Heart left ventricle (tissue), 16 donors: ENCODE data around the gene VAMP3. TPM values are rescaled to one million over a fixed set of nuclear protein-coding genes. Genes with fewer than 3 reads are reported as not detected.

Source experiments
- ATAC-seq, 4 donors: fragments of 200-7000 bp; cut with Tn5 transposase; one replicate each; pipeline ENCODE4 v1.9.1; 2020 to 2022; ENCODE audit warnings: moderate library complexity in 4 of 4, mild to moderate bottlenecking in 3 of 4, moderate number of reproducible peaks in 1 of 4
- DNase-seq, 5 donors: peaks; one replicate each; pipeline ENCODE4 v3.0.0-alpha.2; 2020
- H3K27ac ChIP-seq, 12 donors: fragments of 200-600 bp; sonication (generic) in 4 of 12; one replicate each; pipeline versions ENCODE4 v1.5.0 to v1.8.0; 2016 to 2022; ENCODE audit warnings: mild to moderate bottlenecking in 2 of 12
- H3K27me3 ChIP-seq, 9 donors: fragments of 200-600 bp; sonication (generic) in 2 of 9; one replicate each; pipeline versions ENCODE4 v1.5.1 to v1.8.0; 2016 to 2022; ENCODE audit warnings: mild to moderate bottlenecking in 3 of 9
- H3K36me3 ChIP-seq, 9 donors: fragments of 200-600 bp; sonication (generic) in 2 of 9; one replicate each; pipeline versions ENCODE4 v1.5.0 to v1.8.0; 2018 to 2022; ENCODE audit warnings: mild to moderate bottlenecking in 2 of 9
- H3K4me1 ChIP-seq, 12 donors: fragments of 200-600 bp; sonication (generic) in 4 of 12; one replicate each; pipeline versions ENCODE4 v1.5.0 to v1.8.0; 2016 to 2022; ENCODE audit warnings: mild to moderate bottlenecking in 3 of 12
- H3K4me3 ChIP-seq, 12 donors: fragments of 200-600 bp; sonication (generic) in 4 of 12; one replicate each; pipeline versions ENCODE4 v1.5.0 to v1.8.0; 2017 to 2022; ENCODE audit warnings: mild to moderate bottlenecking in 9 of 12, moderate library complexity in 4 of 12
- H3K9me3 ChIP-seq, 12 donors: fragments of 200-600 bp; sonication (generic) in 4 of 12; one replicate each; pipeline versions ENCODE4 v1.5.0 to v1.8.0; 2016 to 2022; ENCODE audit warnings: mild to moderate bottlenecking in 1 of 12
- POLR2A ChIP-seq, 2 donors: fragments of 450-650 bp; IDR thresholded peaks; one replicate each; pipeline ENCODE4 v1.6.1; 2017; ENCODE audit warnings: antibody characterized with exemption in 2 of 2, mild to moderate bottlenecking in 2 of 2, moderate library complexity in 2 of 2
- WGBS, 4 donors: extraction: QIAGEN DNeasy Blood & Tissue Kit in 2 of 4; methylation state at CpG; one replicate each; pipeline versions ENCODE4 v1.1.5 to v1.1.7; 2013 to 2018; 5-methylcytosine and 5-hydroxymethylcytosine counted together
- intact Hi-C, 10 donors: fragments of 100-400 bp; cut with DNase I; formaldehyde crosslinking; loops; one replicate each; pipeline versions ENCODE4 v1.11.1 to v1.14.2; 2022
- polyA plus RNA-seq, 2 donors: library from polyadenylated mRNA; stranded (reverse); fragments of 200-250 nt; gene quantifications; one replicate each; pipeline ENCODE4 v1.2.3, GENCODE V29; 2013
- total RNA-seq, 9 donors: library from RNA; depleted of rRNA in 2 of 9; stranded (reverse); fragments of >200 nt in 2 of 9; fragmentation: NEBNext Ultra II Directional in 3 of 9; extraction: Animal tissue kit (Norgen Biotek cat#: 25700) in 3 of 9; gene quantifications; one replicate each; pipeline versions ENCODE4 v1.1.0 to v1.2.4, GENCODE V29; 2016 to 2023
- TF ChIP-seq, protein P1 (sequence below), 12 donors: fragments of 200-600 bp; sonication (generic) in 4 of 12; IDR thresholded peaks; one replicate each; pipeline versions ENCODE4 v1.5.0 to v1.8.0; 2018 to 2022; ENCODE audit warnings: antibody characterized with exemption in 12 of 12, mild to moderate bottlenecking in 5 of 12
- donor health status: ischemic (EF 13 %, LVEDD 7.1; RV severe dilation, severe dysfunction).
- donor health status: healthy with polysubstance abuse.
- donor health status: DM: no; HTN: yes; CAD: no.
- donor health status: DM: no; HTN: no; CAD: no.
- donor health status: ischemic (EF 25% LVEDD 6.9; RV normal size, moderate dysfunction).
- donor health status: ischemic (EF 25% LVEDD 5.7; RV mildly dilated, moderate dysfunction).
- donor health status: healthy.
- donor health status: DM: yes; HTN: yes; CAD: no.
- donor health status: ischemic (EF 35%, LVEDD 5.7; RV mildly dilated, moderate dysfunction).
- donor health status: nonischemic (EF 11% LVEDD 7.7; RV severe dilation, severe dysfunction).
- donor health status: DM: yes; HTN: yes; CAD: no.
- donor health status: PGD.
- donor health status: ischemic (EF 29% LVEDD 5.4; RV normal size, mild dysfunction).
- donor health status: nonischemic (EF 23%, LVEDD 6.1; RV moderate dilation, normal function).

VAMP3 gene
- total and polyA plus RNA-seq, 11 donors: 40.2 to 100 (median 70.9) TPM

DNA sequence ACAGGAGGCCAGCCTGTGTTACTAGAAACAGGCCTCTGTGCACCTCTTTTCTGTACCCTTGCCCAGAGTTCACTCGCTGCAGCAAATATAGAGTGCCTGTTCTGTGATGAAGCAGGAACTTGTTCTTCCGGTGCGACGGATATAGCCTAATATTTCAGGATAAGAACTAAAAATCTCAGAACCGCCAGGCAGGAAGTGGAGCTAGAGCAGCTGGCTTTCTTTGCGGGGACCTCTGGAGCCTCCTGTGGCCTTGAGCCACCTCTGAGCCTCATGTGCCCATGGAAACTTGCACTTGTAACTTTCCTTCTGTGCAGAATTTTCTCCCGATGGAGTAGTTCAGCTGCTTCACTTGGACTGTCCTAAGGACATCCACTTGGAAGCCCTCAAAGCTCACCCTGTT lies 44.5 kb upstream of the VAMP3 start:
- TF ChIP-seq POLR2A (IDR thresholded peaks at IDR 0.05): no peak
- TF ChIP-seq, protein P1, sequence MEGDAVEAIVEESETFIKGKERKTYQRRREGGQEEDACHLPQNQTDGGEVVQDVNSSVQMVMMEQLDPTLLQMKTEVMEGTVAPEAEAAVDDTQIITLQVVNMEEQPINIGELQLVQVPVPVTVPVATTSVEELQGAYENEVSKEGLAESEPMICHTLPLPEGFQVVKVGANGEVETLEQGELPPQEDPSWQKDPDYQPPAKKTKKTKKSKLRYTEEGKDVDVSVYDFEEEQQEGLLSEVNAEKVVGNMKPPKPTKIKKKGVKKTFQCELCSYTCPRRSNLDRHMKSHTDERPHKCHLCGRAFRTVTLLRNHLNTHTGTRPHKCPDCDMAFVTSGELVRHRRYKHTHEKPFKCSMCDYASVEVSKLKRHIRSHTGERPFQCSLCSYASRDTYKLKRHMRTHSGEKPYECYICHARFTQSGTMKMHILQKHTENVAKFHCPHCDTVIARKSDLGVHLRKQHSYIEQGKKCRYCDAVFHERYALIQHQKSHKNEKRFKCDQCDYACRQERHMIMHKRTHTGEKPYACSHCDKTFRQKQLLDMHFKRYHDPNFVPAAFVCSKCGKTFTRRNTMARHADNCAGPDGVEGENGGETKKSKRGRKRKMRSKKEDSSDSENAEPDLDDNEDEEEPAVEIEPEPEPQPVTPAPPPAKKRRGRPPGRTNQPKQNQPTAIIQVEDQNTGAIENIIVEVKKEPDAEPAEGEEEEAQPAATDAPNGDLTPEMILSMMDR (IDR thresholded peaks at IDR 0.05): no peak

DNA sequence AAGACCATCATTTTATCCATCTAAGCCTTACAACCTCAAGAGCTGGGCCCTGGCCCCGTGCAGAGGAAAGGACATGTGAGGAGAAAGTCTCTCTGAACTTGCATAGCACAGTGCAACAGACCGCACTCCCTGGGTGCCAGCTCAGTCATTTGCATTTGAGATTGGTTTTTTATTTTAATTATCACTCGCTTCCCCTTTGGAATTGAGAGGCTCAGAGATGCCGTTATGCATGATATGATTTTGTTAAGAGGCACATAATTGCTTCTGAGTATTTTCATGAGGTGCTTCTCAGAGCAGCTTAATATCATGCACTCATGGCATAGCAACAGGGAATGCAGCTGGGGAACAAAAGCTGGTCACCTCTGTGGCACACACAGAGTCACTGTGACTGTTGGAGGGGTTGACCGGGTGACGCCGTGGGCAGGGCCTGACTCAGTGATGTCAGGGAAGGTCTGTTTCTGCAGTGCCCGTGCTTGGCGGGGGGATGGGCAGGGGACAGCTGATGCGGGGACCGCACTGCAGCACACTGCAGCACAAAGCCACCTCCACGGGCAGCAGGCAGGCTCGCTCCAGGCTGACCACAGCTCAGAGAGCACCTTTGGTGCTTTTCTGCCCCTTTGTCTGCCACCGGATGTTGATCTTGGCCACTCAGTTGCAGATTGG lies 43.2 kb upstream of the VAMP3 start:
- Histone ChIP-seq H3K27ac (no peak overlapping the region), H3K36me3 (no peaks in the 10 kb centered on the region), H3K4me3 (no peak overlapping the region), H3K27me3 (no peaks in the 10 kb centered on the region), H3K4me1 (peaks cover 0 to 19% (median 7%) of the 10 kb centered on the region in 12 donors), H3K9me3 (no peaks in the 10 kb centered on the region)
- WGBS, 4 donors: 88 to 90% (median 89%) methylated on average over 9 to 14 of the region's 14 CpGs
- ATAC-seq: peak in 1 of 4 donors; percentile 40
- no peak for DNase-seq
- intact Hi-C loops: no loop called here
- TF ChIP-seq POLR2A (IDR thresholded peaks at IDR 0.05): no peak
- TF ChIP-seq, protein P1 (IDR thresholded peaks at IDR 0.05): no peak

More for the DNA sequence above, 44.5 kb upstream of the VAMP3 start:
- 16 to 42% (median 31%) methylated on average over 7 of the region's 7 CpGs for WGBS, 4 donors
- intact Hi-C loops: no loop called here
- peak in 2 of 5 donors; percentile 22 to 32 for DNase-seq
- no peaks in the 10 kb centered on the region for H3K36me3 ChIP-seq
- peak overlapping the region in 7 of 12 donors; percentile 2 to 52 (median 21) for H3K27ac ChIP-seq
- H3K9me3 ChIP-seq: no peaks in the 10 kb centered on the region
- peaks cover 0 to 25% (median 14%) of the 10 kb centered on the region in 12 donors for H3K4me1 ChIP-seq
- ATAC-seq: peak; percentile 49 to 66 (median 55)
- no peaks in the 10 kb centered on the region for H3K27me3 ChIP-seq
- no peak overlapping the region for H3K4me3 ChIP-seq

DNA sequence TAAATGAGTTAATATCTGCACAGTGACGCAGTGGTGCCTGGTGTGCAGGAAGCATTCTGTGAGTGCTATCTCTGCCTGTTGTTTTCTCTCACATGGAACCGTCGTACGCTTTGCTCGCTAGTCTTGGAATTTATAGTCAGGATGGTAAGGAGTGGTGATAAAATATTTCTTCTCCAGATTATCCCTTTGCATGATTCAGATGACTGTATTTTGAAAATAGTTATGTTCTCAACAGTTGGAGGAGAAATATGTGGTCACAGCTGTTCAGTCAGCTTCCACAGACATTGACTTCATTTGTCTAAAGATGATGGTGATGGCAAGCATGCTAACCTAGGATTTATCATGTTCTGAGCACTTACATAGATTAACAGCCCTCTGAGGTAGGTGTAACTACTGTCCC lies 41.3 kb upstream of the VAMP3 start:
- DNase-seq (no peak), ATAC-seq (no peak)
- H3K27me3 ChIP-seq: no peaks in the 10 kb centered on the region
- peaks cover 0 to 17% (median 7%) of the 10 kb centered on the region in 12 donors for H3K4me1 ChIP-seq
- TF ChIP-seq, protein P1 (IDR thresholded peaks at IDR 0.05): no peak
- TF ChIP-seq POLR2A (IDR thresholded peaks at IDR 0.05): no peak
- intact Hi-C loops: no loop called here
- H3K9me3 ChIP-seq: no peaks in the 10 kb centered on the region
- peaks cover 0 to 3% (median 0%) of the 10 kb centered on the region in 9 donors for H3K36me3 ChIP-seq
- no peak overlapping the region for H3K4me3 ChIP-seq
- 94 to 95% (median 94%) methylated on average over 5 of the region's 5 CpGs for WGBS, 4 donors
- H3K27ac ChIP-seq: no peak overlapping the region

DNA sequence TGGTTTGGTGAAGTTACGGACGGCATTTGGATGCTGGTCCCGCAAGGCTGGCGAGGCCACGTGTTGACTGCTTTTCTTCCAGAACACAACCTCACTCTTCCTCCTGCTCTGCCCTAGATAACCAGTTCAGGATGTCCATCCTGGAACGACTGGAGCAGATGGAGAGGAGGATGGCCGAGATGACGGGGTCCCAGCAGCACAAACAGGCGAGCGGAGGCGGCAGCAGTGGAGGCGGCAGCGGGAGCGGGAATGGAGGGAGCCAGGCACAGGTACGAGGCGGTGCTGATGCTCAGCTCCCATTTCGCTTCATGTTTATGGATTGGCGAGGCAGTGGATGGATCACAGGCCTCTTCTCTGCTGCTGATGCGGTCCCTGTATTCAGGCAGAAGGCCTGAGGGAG lies 38.8 kb upstream of the VAMP3 start:
- ATAC-seq (no peak), DNase-seq (no peak)
- Histone ChIP-seq H3K4me3 (no peak overlapping the region), H3K27ac (no peak overlapping the region), H3K9me3 (no peaks in the 10 kb centered on the region), H3K27me3 (no peaks in the 10 kb centered on the region), H3K36me3 (peaks cover 0 to 18% (median 9%) of the 10 kb centered on the region in 9 donors), H3K4me1 (peaks cover 0 to under 1% (median 0%) of the 10 kb centered on the region in 12 donors)
- 89 to 92% (median 90%) methylated on average over 19 of the region's 19 CpGs for WGBS, 4 donors
- intact Hi-C loops: no loop called here
- TF ChIP-seq, protein P1 (IDR thresholded peaks at IDR 0.05): no peak
- no peak for TF ChIP-seq POLR2A (IDR thresholded peaks at IDR 0.05)
